Activated CD4-positive, alpha-beta memory T cell treated with anti-CD3 and anti-CD28 coated beads for 36 hours (primary cell): Measurements from ENCODE around the gene MRTFB. TPM values are rescaled to one million over a fixed set of nuclear protein-coding genes. Genes with fewer than 3 reads are reported as not detected.

Source experiments
- CTCF ChIA-PET: fragments of 350-600 bp; sonication (Branson Sonifier 250); formaldehyde crosslinking; loops from one replicate; lab custom pipeline; 2021; ENCODE audit warnings: antibody characterized with exemption, inconsistent platforms; lab: Charles Lee
- POLR2A ChIA-PET: fragments of 350-600 bp; sonication (Branson Sonifier 250); formaldehyde crosslinking; loops from one replicate; lab custom pipeline; 2021; ENCODE audit warnings: antibody characterized with exemption; lab: Charles Lee
- DNase-seq: peaks from one replicate; pipeline ENCODE4 v3.0.0-alpha.2; 2020
- H3K27ac Mint-ChIP-seq: one replicate; pipeline ENCODE4 v1.8.0; 2021; ENCODE audit warnings: mixed read lengths
- H3K27me3 Mint-ChIP-seq: one replicate; pipeline ENCODE4 v1.8.0; 2021; ENCODE audit warnings: mixed read lengths
- H3K36me3 Mint-ChIP-seq: one replicate; pipeline ENCODE4 v1.8.0; 2021; ENCODE audit warnings: mixed read lengths
- H3K4me1 Mint-ChIP-seq: one replicate; pipeline ENCODE4 v1.8.0; 2021; ENCODE audit warnings: low read depth, mixed read lengths
- H3K4me3 Mint-ChIP-seq: one replicate; pipeline ENCODE4 v1.8.0; 2021; ENCODE audit warnings: mild to moderate bottlenecking, mixed read lengths
- H3K9me3 Mint-ChIP-seq: one replicate; pipeline ENCODE4 v1.8.0; 2021; ENCODE audit warnings: mixed read lengths
- intact Hi-C: fragments of 100-400 bp; cut with micrococcal nuclease; formaldehyde crosslinking; loops from one replicate; pipeline ENCODE4 v1.15.1; 2023
- total RNA-seq, 2 experiments: library from RNA; stranded (reverse); gene quantifications; one replicate each; pipeline ENCODE4 v1.2.3, GENCODE V29; 2021

The MRTFB gene
- total RNA-seq, 2 experiments from 2014 or later: 8.8 to 9.7 TPM

- CTCF ChIA-PET: no interaction called here
- POLR2A ChIA-PET: no interaction called here
- intact Hi-C loops: no loop called here
- Mint-ChIP-seq H3K36me3 (peaks cover 5% of the 10 kb centered on the region), H3K27me3 (no peaks in the 10 kb centered on the region), H3K4me3 (no peak overlapping the region), H3K9me3 (no peaks in the 10 kb centered on the region), H3K4me1 (peaks cover 18% of the 10 kb centered on the region), H3K27ac (no peak overlapping the region)
- no peak for DNase-seq
Measured at GRCh38 chr16:14097182-14097959, 26.3 kb downstream of the MRTFB start.

GRCh38 chr16:14098081-14098480 lies 27.0 kb downstream of the MRTFB start:
- Mint-ChIP-seq H3K9me3 (no peaks in the 10 kb centered on the region), H3K4me3 (no peak overlapping the region), H3K27ac (no peak overlapping the region), H3K4me1 (peaks cover 21% of the 10 kb centered on the region), H3K36me3 (peaks cover 5% of the 10 kb centered on the region), H3K27me3 (no peaks in the 10 kb centered on the region)
- intact Hi-C loops: no loop called here
- DNase-seq: no peak
- ChIA-PET CTCF (no interaction called here), POLR2A (no interaction called here)

GRCh38 chr16:14100825-14101224 lies 29.7 kb downstream of the MRTFB start:
- Mint-ChIP-seq H3K4me3 (no peak overlapping the region), H3K27ac (no peak overlapping the region), H3K9me3 (no peaks in the 10 kb centered on the region), H3K36me3 (peaks cover 5% of the 10 kb centered on the region), H3K27me3 (no peaks in the 10 kb centered on the region), H3K4me1 (peaks cover 27% of the 10 kb centered on the region)
- POLR2A ChIA-PET: no interaction called here
- no peak for DNase-seq
- CTCF ChIA-PET: no interaction called here
- intact Hi-C loops: no loop called here

GRCh38 chr16:14101415-14101814 lies 30.3 kb downstream of the MRTFB start:
- no peak overlapping the region for H3K4me3 Mint-ChIP-seq
- intact Hi-C loops: no loop called here
- H3K27ac Mint-ChIP-seq: no peak overlapping the region
- H3K27me3 Mint-ChIP-seq: no peaks in the 10 kb centered on the region
- CTCF ChIA-PET: no interaction called here
- POLR2A ChIA-PET: no interaction called here
- no peaks in the 10 kb centered on the region for H3K9me3 Mint-ChIP-seq
- peaks cover 27% of the 10 kb centered on the region for H3K4me1 Mint-ChIP-seq
- DNase-seq: no peak
- peaks cover 5% of the 10 kb centered on the region for H3K36me3 Mint-ChIP-seq

GRCh38 chr16:14102925-14103720 lies 32.0 kb downstream of the MRTFB start:
- DNase-seq: no peak
- Mint-ChIP-seq H3K4me1 (peaks cover 24% of the 10 kb centered on the region), H3K36me3 (peaks cover 1% of the 10 kb centered on the region), H3K4me3 (no peak overlapping the region), H3K27ac (no peak overlapping the region), H3K9me3 (no peaks in the 10 kb centered on the region), H3K27me3 (no peaks in the 10 kb centered on the region)
- intact Hi-C loops: no loop called here
- ChIA-PET POLR2A (no interaction called here), CTCF (interaction anchor here (1.1 kb wide), 1 partner anchor 183 kb away, joined by 3 read pairs; the partner anchor contains the start of gene ERCC4)

GRCh38 chr16:14104066-14104465 lies 32.9 kb downstream of the MRTFB start:
- ChIA-PET POLR2A (no interaction called here), CTCF (interaction anchor here (1.1 kb wide), 1 partner anchor 184 kb away, joined by 3 read pairs; the partner anchor contains the start of gene ERCC4)
- H3K9me3 Mint-ChIP-seq: no peaks in the 10 kb centered on the region
- no peak for DNase-seq
- H3K4me1 Mint-ChIP-seq: peaks cover 26% of the 10 kb centered on the region
- no peaks in the 10 kb centered on the region for H3K27me3 Mint-ChIP-seq
- H3K36me3 Mint-ChIP-seq: no peaks in the 10 kb centered on the region
- H3K4me3 Mint-ChIP-seq: no peak overlapping the region
- intact Hi-C loops: no loop called here
- no peak overlapping the region for H3K27ac Mint-ChIP-seq

- Mint-ChIP-seq H3K27ac (no peak overlapping the region), H3K4me1 (peaks cover 25% of the 10 kb centered on the region), H3K36me3 (no peaks in the 10 kb centered on the region), H3K9me3 (no peaks in the 10 kb centered on the region), H3K27me3 (no peaks in the 10 kb centered on the region), H3K4me3 (no peak overlapping the region)
- DNase-seq: no peak
- intact Hi-C loops: no loop called here
- POLR2A ChIA-PET: no interaction called here
- CTCF ChIA-PET: interaction anchor here (0.6 to 1.1 kb wide), 2 partner anchors 11 to 262 kb away, joined by 3 read pairs; no protein-coding TSS in a partner anchor
Measured at GRCh38 chr16:14105760-14106375, 34.7 kb downstream of the MRTFB start.

GRCh38 chr16:14106457-14106856 lies 35.3 kb downstream of the MRTFB start:
- Mint-ChIP-seq H3K9me3 (no peaks in the 10 kb centered on the region), H3K36me3 (no peaks in the 10 kb centered on the region), H3K4me1 (peaks cover 21% of the 10 kb centered on the region), H3K27ac (no peak overlapping the region), H3K4me3 (no peak overlapping the region), H3K27me3 (no peaks in the 10 kb centered on the region)
- ChIA-PET CTCF (interaction anchor here (1.1 kb wide), 1 partner anchor 12 kb away, joined by 3 read pairs; no protein-coding TSS in a partner anchor), POLR2A (no interaction called here)
- intact Hi-C loops: no loop called here
- DNase-seq: no peak

GRCh38 chr16:14106961-14107360 lies 35.8 kb downstream of the MRTFB start:
- CTCF ChIA-PET: no interaction called here
- peaks cover 20% of the 10 kb centered on the region for H3K4me1 Mint-ChIP-seq

GRCh38 chr16:14109077-14109775 lies 38.1 kb downstream of the MRTFB start:
- CTCF ChIA-PET: interaction anchor here (1.6 kb wide), 1 partner anchor 10 kb away, joined by 4 read pairs; no protein-coding TSS in a partner anchor
- POLR2A ChIA-PET: no interaction called here
- no peaks in the 10 kb centered on the region for H3K36me3 Mint-ChIP-seq
- no peaks in the 10 kb centered on the region for H3K27me3 Mint-ChIP-seq
- no peaks in the 10 kb centered on the region for H3K9me3 Mint-ChIP-seq
- DNase-seq: no peak
- H3K4me1 Mint-ChIP-seq: peaks cover 15% of the 10 kb centered on the region
- H3K27ac Mint-ChIP-seq: no peak overlapping the region
- no peak overlapping the region for H3K4me3 Mint-ChIP-seq
- intact Hi-C loops: no loop called here

More at GRCh38 chr16:14106961-14107360, 35.8 kb downstream of the MRTFB start:
- Mint-ChIP-seq H3K36me3 (no peaks in the 10 kb centered on the region), H3K4me3 (no peak overlapping the region), H3K27me3 (no peaks in the 10 kb centered on the region), H3K27ac (no peak overlapping the region), H3K9me3 (no peaks in the 10 kb centered on the region)
- DNase-seq: no peak
- POLR2A ChIA-PET: no interaction called here
- intact Hi-C loops: no loop called here

- H3K27ac Mint-ChIP-seq: no peak overlapping the region
- CTCF ChIA-PET: interaction anchor here (1.6 kb wide), 1 partner anchor 10 kb away, joined by 4 read pairs; no protein-coding TSS in a partner anchor
- intact Hi-C loops: no loop called here
Measured at GRCh38 chr16:14109782-14110727, 38.9 kb downstream of the MRTFB start.

More at GRCh38 chr16:14109782-14110727, 38.9 kb downstream of the MRTFB start:
- Mint-ChIP-seq H3K36me3 (no peaks in the 10 kb centered on the region), H3K4me1 (peaks cover 15% of the 10 kb centered on the region), H3K9me3 (no peaks in the 10 kb centered on the region), H3K27me3 (no peaks in the 10 kb centered on the region), H3K4me3 (no peak overlapping the region)
- no peak for DNase-seq
- POLR2A ChIA-PET: no interaction called here
